H9 (cell line): ENCODE data around the gene RRBP1. TPM values are rescaled to one million over a fixed set of nuclear protein-coding genes. Genes with fewer than 3 reads are reported as not detected.

Experiments
- DNase-seq: peaks from one replicate; pipeline ENCODE4 v3.0.0-alpha.2; 2017
- H2AFZ ChIP-seq: one replicate; pipeline ENCODE4 v1.6.1; 2013; ENCODE audit warnings: mild to moderate bottlenecking, low read length, control low read depth, moderate library complexity
- H2AK5ac ChIP-seq: 2 replicates; pipeline ENCODE4 v1.6.1; 2013; ENCODE audit warnings: low read length, control low read depth, mixed read lengths; ENCODE audit not compliant: insufficient read length
- H2BK120ac ChIP-seq: one replicate; pipeline ENCODE4 v1.6.1; 2013; ENCODE audit warnings: low read depth, mild to moderate bottlenecking, low read length, control low read depth, inconsistent platforms; ENCODE audit not compliant: poor library complexity, severe bottlenecking
- H2BK12ac ChIP-seq: 2 replicates; pipeline ENCODE4 v1.6.1; 2013; ENCODE audit warnings: low read length, control low read depth, mixed read lengths, low read depth; ENCODE audit not compliant: insufficient read length
- H2BK15ac ChIP-seq: 2 replicates; pipeline ENCODE4 v1.6.1; 2013; ENCODE audit warnings: low read depth, low read length, control low read depth
- H2BK20ac ChIP-seq: one replicate; pipeline ENCODE4 v1.6.1; 2013; ENCODE audit warnings: low read depth, mild to moderate bottlenecking, low read length, control low read depth, inconsistent platforms; ENCODE audit not compliant: poor library complexity, severe bottlenecking
- H2BK5ac ChIP-seq: 2 replicates; pipeline ENCODE4 v1.6.1; 2013; ENCODE audit warnings: low read length, control low read depth, mixed read lengths; ENCODE audit not compliant: insufficient read length
- H3K14ac ChIP-seq: 2 replicates; pipeline ENCODE4 v1.6.1; 2013; ENCODE audit warnings: low read length, control low read depth; ENCODE audit not compliant: insufficient read depth
- H3K18ac ChIP-seq: 2 replicates; pipeline ENCODE4 v1.6.1; 2013; ENCODE audit warnings: low read depth, mild to moderate bottlenecking, mixed read lengths, low read length, control low read depth; ENCODE audit not compliant: insufficient read length
- H3K23ac ChIP-seq: 2 replicates; pipeline ENCODE4 v1.6.1; 2013; ENCODE audit warnings: low read length, control low read depth, mixed read lengths, low read depth; ENCODE audit not compliant: insufficient read length
- H3K23me2 ChIP-seq: 2 replicates; pipeline ENCODE4 v1.6.1; 2013; ENCODE audit warnings: low read depth, mild to moderate bottlenecking, mixed read lengths, low read length, control low read depth; ENCODE audit not compliant: insufficient read length, poor library complexity, severe bottlenecking
- H3K27ac ChIP-seq: 2 replicates; pipeline ENCODE4 v1.5.1; 2013; ENCODE audit warnings: low read length, control low read depth, mixed read lengths, low read depth; ENCODE audit not compliant: insufficient read length
- H3K27me3 ChIP-seq: 2 replicates; pipeline ENCODE4 v1.6.1; 2013; ENCODE audit warnings: low read length, control low read depth, inconsistent platforms; ENCODE audit not compliant: insufficient read depth
- H3K4ac ChIP-seq: 2 replicates; pipeline ENCODE4 v1.6.1; 2013; ENCODE audit warnings: low read depth, mild to moderate bottlenecking, control low read depth, inconsistent platforms, low read length, moderate library complexity
- H3K4me1 ChIP-seq: 2 replicates; pipeline ENCODE4 v1.6.1; 2013; ENCODE audit warnings: low read length, control low read depth, inconsistent platforms; ENCODE audit not compliant: insufficient read depth
- H3K4me2 ChIP-seq: 2 replicates; pipeline ENCODE4 v1.6.1; 2013; ENCODE audit warnings: low read length, control low read depth, mixed read lengths; ENCODE audit not compliant: insufficient read length, insufficient read depth
- H3K56ac ChIP-seq: 2 replicates; pipeline ENCODE4 v1.6.1; 2013; ENCODE audit warnings: low read depth, mild to moderate bottlenecking, mixed read lengths, low read length, control low read depth; ENCODE audit not compliant: insufficient read length
- H3K79me1 ChIP-seq: 2 replicates; pipeline ENCODE4 v1.6.1; 2013; ENCODE audit warnings: low read depth, mild to moderate bottlenecking, moderate library complexity, low read length, control low read depth, inconsistent platforms; ENCODE audit not compliant: insufficient read depth, poor library complexity, severe bottlenecking
- H3K79me2 ChIP-seq: 2 replicates; pipeline ENCODE4 v1.6.1; 2013; ENCODE audit warnings: low read length, control low read depth, inconsistent platforms; ENCODE audit not compliant: insufficient read depth
- H3K9ac ChIP-seq: 2 replicates; pipeline ENCODE4 v1.6.1; 2013; ENCODE audit warnings: low read length, control low read depth, mixed read lengths; ENCODE audit not compliant: insufficient read length; ENCODE audit errors: extremely low read depth
- H3K9me3 ChIP-seq: one replicate; pipeline ENCODE4 v1.6.1; 2013; ENCODE audit warnings: low read depth, low read length, inconsistent platforms; ENCODE audit not compliant: control insufficient read depth
- H3T11ph ChIP-seq: one replicate; pipeline ENCODE4 v1.6.1; 2013; ENCODE audit warnings: mild to moderate bottlenecking, low read length, control low read depth, inconsistent platforms
- H4K20me1 ChIP-seq: one replicate; pipeline ENCODE4 v1.6.1; 2013; ENCODE audit not compliant: control insufficient read depth, insufficient read length, insufficient read depth
- H4K5ac ChIP-seq: 2 replicates; pipeline ENCODE4 v1.6.1; 2013; ENCODE audit warnings: low read depth, mild to moderate bottlenecking, mixed read lengths, low read length, control low read depth; ENCODE audit not compliant: insufficient read length
- H4K8ac ChIP-seq: replicated peaks from 2 replicates; pipeline ENCODE4 v1.6.1; 2013; ENCODE audit warnings: low read length, control low read depth, mixed read lengths, low read depth; ENCODE audit not compliant: insufficient read length
- H4K91ac ChIP-seq: 2 replicates; pipeline ENCODE4 v1.6.1; 2013; ENCODE audit warnings: low read depth, mild to moderate bottlenecking, moderate library complexity, mixed read lengths, low read length, control low read depth; ENCODE audit not compliant: insufficient read length
- H3K27ac Mint-ChIP-seq, 3 experiments: 2 replicates in 2 of 3; 3 replicates in 1 of 3; pipeline ENCODE4 v1.8.0; 2020 to 2021; ENCODE audit warnings: mixed read lengths in 3 of 3, mild to moderate bottlenecking in 1 of 3, moderate library complexity in 1 of 3
- H3K27me3 Mint-ChIP-seq: 2 replicates; pipeline ENCODE4 v1.8.0; 2021; ENCODE audit warnings: low read depth, mild to moderate bottlenecking, moderate library complexity, mixed read lengths
- H3K36me3 Mint-ChIP-seq, 3 experiments: 2 replicates in 2 of 3; 3 replicates in 1 of 3; pipeline ENCODE4 v1.8.0; 2020 to 2021; ENCODE audit warnings: low read depth in 3 of 3, mixed read lengths in 3 of 3; ENCODE audit not compliant: insufficient read depth in 1 of 3
- H3K4me1 Mint-ChIP-seq, 2 experiments: 2 replicates each; pipeline ENCODE4 v1.8.0; 2020; ENCODE audit warnings: mixed read lengths in 2 of 2
- H3K4me3 Mint-ChIP-seq, 2 experiments: 2 replicates in 1 of 2; 3 replicates in 1 of 2; pipeline ENCODE4 v1.8.0; 2020 to 2021; ENCODE audit warnings: mild to moderate bottlenecking in 2 of 2, mixed read lengths in 2 of 2, moderate library complexity in 1 of 2
- H3K9me3 Mint-ChIP-seq, 2 experiments: 2 replicates in 1 of 2; 3 replicates in 1 of 2; pipeline ENCODE4 v1.8.0; 2020; ENCODE audit warnings: mild to moderate bottlenecking in 2 of 2, mixed read lengths in 2 of 2, moderate library complexity in 1 of 2
- CTCF ChIP-seq: fragments of 200-600 bp; sonication (generic); conservative IDR thresholded peaks from 3 replicates; pipeline ENCODE4 v1.8.0; 2021; ENCODE audit warnings: antibody characterized with exemption, mild to moderate bottlenecking
- WGBS: extraction: QIAGEN DNeasy Blood & Tissue Kit; methylation state at CpG from one replicate; pipeline ENCODE4 v1.1.7; 2013; ENCODE audit warnings: missing lambda C conversion rate, low lambda C conversion rate, mixed read lengths; ENCODE audit not compliant: insufficient read length; ENCODE audit errors: extremely low coverage; 5-methylcytosine and 5-hydroxymethylcytosine counted together
- total RNA-seq: library from RNA; stranded (reverse); gene quantifications from 2 replicates; pipeline ENCODE4 v1.2.1, GENCODE V29; 2021

The RRBP1 gene
- total RNA-seq, 1 experiment from 2014 or later: 97.8 TPM

DNA sequence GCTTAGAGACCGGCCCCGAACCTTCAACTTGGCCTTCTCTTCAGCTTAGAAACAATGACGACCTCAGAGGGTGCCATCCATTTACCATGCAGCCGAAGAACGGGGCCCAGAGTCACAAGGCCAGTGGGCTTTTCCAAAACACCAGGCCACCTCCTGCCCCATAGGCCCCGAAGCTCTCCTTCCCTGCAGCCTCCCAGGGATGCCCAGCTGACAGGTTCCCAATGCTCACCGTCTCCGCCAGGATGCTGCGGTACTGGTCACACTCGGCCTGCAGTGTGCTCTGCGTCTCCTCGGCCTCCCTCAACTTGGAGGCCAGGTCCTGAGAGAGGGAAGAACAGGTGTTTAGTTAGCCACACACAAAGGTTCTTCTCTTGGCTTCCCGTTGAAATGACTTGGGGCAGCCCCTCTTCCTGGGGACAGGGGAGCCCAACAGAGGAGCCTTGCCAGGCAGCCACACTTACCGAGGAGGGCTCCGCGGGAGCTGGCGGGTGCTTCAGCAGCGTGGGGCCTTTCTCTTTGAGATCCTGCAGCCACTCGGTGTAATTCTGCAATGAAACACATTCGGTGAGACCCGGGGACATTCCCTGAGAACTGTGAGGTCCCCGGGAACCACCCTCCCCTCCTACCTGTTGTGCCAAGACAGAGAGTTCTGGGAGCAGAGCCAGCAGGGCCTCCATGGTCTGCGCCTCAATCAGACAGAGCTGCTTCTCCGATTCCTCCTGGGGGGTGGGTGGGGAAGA is 60.6 kb downstream of the RRBP1 start:
- H3K9me3 ChIP-seq: no peaks in the 10 kb centered on the region
- no peak overlapping the region for H3K18ac ChIP-seq
- H2AFZ ChIP-seq: no peak overlapping the region

More for the DNA sequence above, 60.6 kb downstream of the RRBP1 start:
- no peaks in the 10 kb centered on the region for H3K79me2 ChIP-seq
- no peak overlapping the region for H2BK20ac ChIP-seq
- H4K5ac ChIP-seq: no peak overlapping the region
- no peaks in the 10 kb centered on the region for H3K4me1 ChIP-seq
- Mint-ChIP-seq H3K4me3 (no peak overlapping the region), H3K27ac (no peak overlapping the region), H3K9me3 (no peaks in the 10 kb centered on the region), H3K4me1 (0 out of 4 replicates have a peak, but pooled peaks cover 0 to 3% of the 10 kb centered on the region in 2 experiments), H3K27me3 (no peaks in the 10 kb centered on the region), H3K36me3 (peaks cover 30 to 74% (median 68%) of the 10 kb centered on the region in 3 experiments)
- H2BK5ac ChIP-seq: no peak overlapping the region
- H3T11ph ChIP-seq: no peak overlapping the region
- no peak overlapping the region for H4K91ac ChIP-seq
- no peak overlapping the region for H3K14ac ChIP-seq
- DNase-seq: peak; percentile 20
- no peak for TF ChIP-seq CTCF
- no peaks in the 10 kb centered on the region for H3K79me1 ChIP-seq
- no CpG with 5 or more reads among the region's 24 CpGs for WGBS
- no peak overlapping the region for H3K23ac ChIP-seq
- H3K27me3 ChIP-seq: no peaks in the 10 kb centered on the region
- no peak overlapping the region for H3K9ac ChIP-seq
- H3K4me2 ChIP-seq: no peak overlapping the region
- H2AK5ac ChIP-seq: no peak overlapping the region
- no peak overlapping the region for H3K4ac ChIP-seq
- H3K56ac ChIP-seq: no peak overlapping the region
- H2BK12ac ChIP-seq: no peak overlapping the region
- no peak overlapping the region for H4K8ac ChIP-seq
- H2BK15ac ChIP-seq: no peak overlapping the region
- H4K20me1 ChIP-seq: peaks cover 2% of the 10 kb centered on the region
- H3K27ac ChIP-seq: no peak overlapping the region
- no peak overlapping the region for H2BK120ac ChIP-seq
- no peaks in the 10 kb centered on the region for H3K23me2 ChIP-seq
